ENCODE data around the gene DTNBP1. TPM values are rescaled to one million over a fixed set of nuclear protein-coding genes. Genes with fewer than 3 reads are reported as not detected.

The DTNBP1 gene
- total and polyA plus RNA-seq, 2 of the 8 experiments (the other 6 are each of a cell fraction or from before 2014, with no cell fraction given) = 13.5 to 22.1 TPM

DNA sequence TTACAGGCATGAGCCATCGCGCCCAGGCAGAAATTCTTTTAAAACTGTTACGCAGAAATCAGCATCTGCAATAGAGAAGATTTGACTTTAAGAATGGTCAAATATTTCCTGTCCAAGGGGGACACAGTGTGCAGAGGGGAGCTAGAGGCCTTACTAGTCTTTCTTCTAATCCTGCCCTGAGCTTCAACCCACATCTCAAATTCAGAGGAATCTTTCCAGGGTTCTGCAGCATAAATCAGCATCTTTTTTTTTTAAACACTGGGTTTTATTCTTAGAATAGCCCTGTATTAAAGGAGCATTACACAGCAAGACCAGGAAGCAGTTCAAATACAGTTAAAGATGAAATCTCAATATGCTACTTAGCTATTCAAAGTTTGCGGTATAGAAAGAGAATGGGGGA, 81.1 kb downstream of the DTNBP1 start:
- H3K27ac ChIP-seq (ENCODE audit: low read depth, low read length) = no peak overlapping the region
- 98% methylated on average over 4 of the region's 4 CpGs; no CpG with 5 or more reads in 1 of the 2 experiments for WGBS, 2 experiments (ENCODE audit: extremely low coverage in 1 of 2, insufficient coverage in 1 of 2, insufficient read length in 1 of 2, insufficient replicate concordance in 2 of 2, low coverage in 1 of 2, low lambda C conversion rate in 2 of 2, missing lambda C conversion rate in 1 of 2)
- no peak overlapping the region for H2BK120ac ChIP-seq (replicated peaks; ENCODE audit: low read depth, low read length)
- no peaks in the 10 kb centered on the region for H3K9me3 ChIP-seq (ENCODE audit: insufficient read depth in 2 of 2, low read depth in 1 of 2, low read length in 1 of 2)
- no peak overlapping the region for H2BK15ac ChIP-seq (ENCODE audit: low read length)
- peaks cover 0 to 13% (median 9%) of the 10 kb centered on the region in 4 experiments; a peak in 6 of 7 replicates for H3K4me1 ChIP-seq (replicated peaks in 1 of 4; ENCODE audit: control insufficient read depth in 3 of 4, insufficient read depth in 4 of 4, low read length in 3 of 4)
- H2BK20ac ChIP-seq (ENCODE audit: low read length) = no peak overlapping the region
- H2AK5ac ChIP-seq (ENCODE audit: low read depth, low read length) = no peak overlapping the region
- H3K14ac ChIP-seq (ENCODE audit: insufficient read length) = no peak overlapping the region
- no peak overlapping the region for H4K91ac ChIP-seq (replicated peaks; ENCODE audit: insufficient read length, low read length)
- no peaks in the 10 kb centered on the region for H3K79me2 ChIP-seq (ENCODE audit: control insufficient read depth in 1 of 2, insufficient read depth in 2 of 2, low read length in 2 of 2)
- FAIRE-seq (no peak), DNase-seq (ENCODE audit: low read depth in 1 of 2, low spot score in 2 of 2) (no peak)
- H3K56ac ChIP-seq (replicated peaks; ENCODE audit: insufficient read length, low read depth, low read length) = no peak overlapping the region
- no peak overlapping the region for H2BK12ac ChIP-seq (ENCODE audit: low read depth, low read length)
- no peak overlapping the region for H3K4ac ChIP-seq (replicated peaks; ENCODE audit: insufficient read length, low read depth, low read length)
- no peak overlapping the region for H2AFZ ChIP-seq (ENCODE audit: low read length)
- no peak overlapping the region for H3K9ac ChIP-seq (replicated peaks in 1 of 4; ENCODE audit: extremely low read depth in 1 of 4, low read depth in 3 of 4, low read length in 3 of 4)
- POLR2A ChIA-PET (ENCODE audit: partially characterized antibody) = no interaction called here
- no peaks in the 10 kb centered on the region for H3K27me3 ChIP-seq (replicated peaks in 1 of 4; ENCODE audit: control insufficient read depth in 3 of 4, extremely low read depth in 1 of 4, insufficient read depth in 3 of 4, low read length in 3 of 4)
- H2BK5ac ChIP-seq (ENCODE audit: low read depth, low read length) = no peak overlapping the region
- H3K23ac ChIP-seq (ENCODE audit: insufficient read length) = no peak overlapping the region
- H3K4me2 ChIP-seq (ENCODE audit: insufficient read depth in 1 of 2, low read depth in 2 of 2, low read length in 2 of 2) = no peak overlapping the region
- no peak overlapping the region for H3K4me3 ChIP-seq (ENCODE audit: extremely low read depth in 1 of 4, insufficient read depth in 2 of 4, low read depth in 3 of 4, low read length in 4 of 4)
- H3K23me2 ChIP-seq (ENCODE audit: low read depth, low read length) = no peaks in the 10 kb centered on the region
- H3K18ac ChIP-seq (ENCODE audit: extremely low read depth, low read length) = no peak overlapping the region
- CTCF ChIA-PET (ENCODE audit: partially characterized antibody) = interaction anchor here (0.6 kb wide), 1 partner anchor 44 kb away, joined by 4 read pairs; no protein-coding TSS in a partner anchor
- H4K5ac ChIP-seq (ENCODE audit: insufficient read length, low read depth, low read length) = no peak overlapping the region
- no peaks in the 10 kb centered on the region for H3K79me1 ChIP-seq (ENCODE audit: low read depth, low read length)
- H3K36me3 ChIP-seq (ENCODE audit: control insufficient read depth in 2 of 4, insufficient read depth in 4 of 4, low read length in 3 of 4) = no peaks in the 10 kb centered on the region
- peaks cover 0 to 2% of the 10 kb centered on the region in 2 experiments for H4K20me1 ChIP-seq (replicated peaks in 1 of 2; ENCODE audit: control insufficient read depth in 1 of 2, insufficient read depth in 2 of 2, low read length in 2 of 2)
- H4K8ac ChIP-seq (ENCODE audit: extremely low read depth, insufficient read depth, low read length) = no peak overlapping the region
- no peak for TF ChIP-seq CTBP2 (IDR thresholded peaks at IDR 0.05; ENCODE audit: borderline replicate concordance, insufficient read depth, insufficient read length, low read length)
- TF ChIP-seq YY1 (IDR thresholded peaks at IDR 0.05; ENCODE audit: low read depth, low read length) = no peak
- no peak for TF ChIP-seq EZH2 (IDR thresholded peaks at IDR 0.05; ENCODE audit: low read depth, low read length, severe bottlenecking)
- TF ChIP-seq CHD2 (IDR thresholded peaks at IDR 0.05; ENCODE audit: low read length) = no peak
- TF ChIP-seq POU5F1 (IDR thresholded peaks at IDR 0.05; ENCODE audit: low read depth, low read length) = no peak
- TF ChIP-seq RNF2 (IDR thresholded peaks at IDR 0.05; ENCODE audit: borderline replicate concordance, low read depth, low read length, missing control alignments, poor library complexity, severe bottlenecking) = no peak
- TF ChIP-seq BRCA1 (IDR thresholded peaks at IDR 0.05; ENCODE audit: low read depth, low read length) = no peak
- no peak for TF ChIP-seq POLR2AphosphoS5 (IDR thresholded peaks at IDR 0.05; ENCODE audit: low read depth, low read length)
- TF ChIP-seq EGR1 (IDR thresholded peaks at IDR 0.05; ENCODE audit: borderline replicate concordance, low read depth, low read length) = no peak
- no peak for TF ChIP-seq JUND (IDR thresholded peaks at IDR 0.05; ENCODE audit: low read length)
- no peak for TF ChIP-seq HDAC2 (IDR thresholded peaks at IDR 0.05; ENCODE audit: borderline replicate concordance in 1 of 2, low read depth in 2 of 2, low read length in 2 of 2)
- TF ChIP-seq BCL11A (IDR thresholded peaks at IDR 0.05; ENCODE audit: low read depth in 2 of 2, low read length in 2 of 2) = no peak
